Measurements from ENCODE around the gene POU3F1. TPM values are rescaled to one million over a fixed set of nuclear protein-coding genes. Genes with fewer than 3 reads are reported as not detected.

Gene POU3F1
- total and polyA plus RNA-seq, 10 donors = 0.07 to 0.60 (median 0.21) TPM; not detected in 3

GRCh38 chr1:38088791-38089190 is 42.2 kb upstream of the POU3F1 start:
- H3K4me3 ChIP-seq = no peak overlapping the region
- intact Hi-C loops (cut with DNase I; ENCODE audit: low total_unique reads) = no loop called here
- no peak overlapping the region for H3K27ac ChIP-seq
- TF ChIP-seq POLR2AphosphoS5 (IDR thresholded peaks at IDR 0.05) (no peak), POLR2A (IDR thresholded peaks at IDR 0.05) (no peak)
- TF ChIP-seq, protein P1, sequence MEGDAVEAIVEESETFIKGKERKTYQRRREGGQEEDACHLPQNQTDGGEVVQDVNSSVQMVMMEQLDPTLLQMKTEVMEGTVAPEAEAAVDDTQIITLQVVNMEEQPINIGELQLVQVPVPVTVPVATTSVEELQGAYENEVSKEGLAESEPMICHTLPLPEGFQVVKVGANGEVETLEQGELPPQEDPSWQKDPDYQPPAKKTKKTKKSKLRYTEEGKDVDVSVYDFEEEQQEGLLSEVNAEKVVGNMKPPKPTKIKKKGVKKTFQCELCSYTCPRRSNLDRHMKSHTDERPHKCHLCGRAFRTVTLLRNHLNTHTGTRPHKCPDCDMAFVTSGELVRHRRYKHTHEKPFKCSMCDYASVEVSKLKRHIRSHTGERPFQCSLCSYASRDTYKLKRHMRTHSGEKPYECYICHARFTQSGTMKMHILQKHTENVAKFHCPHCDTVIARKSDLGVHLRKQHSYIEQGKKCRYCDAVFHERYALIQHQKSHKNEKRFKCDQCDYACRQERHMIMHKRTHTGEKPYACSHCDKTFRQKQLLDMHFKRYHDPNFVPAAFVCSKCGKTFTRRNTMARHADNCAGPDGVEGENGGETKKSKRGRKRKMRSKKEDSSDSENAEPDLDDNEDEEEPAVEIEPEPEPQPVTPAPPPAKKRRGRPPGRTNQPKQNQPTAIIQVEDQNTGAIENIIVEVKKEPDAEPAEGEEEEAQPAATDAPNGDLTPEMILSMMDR (IDR thresholded peaks at IDR 0.05 in 8 of 11, conservative IDR thresholded peaks at IDR 0.05 in 3 of 11) = no peak
- peak; percentile 19 for DNase-seq
- peaks cover 0 to 80% (median 0%) of the 10 kb centered on the region in 7 donors for H3K27me3 ChIP-seq (replicated peaks in 1 of 7)
- H3K9me3 ChIP-seq = no peaks in the 10 kb centered on the region
- H3K36me3 ChIP-seq = no peaks in the 10 kb centered on the region
- no peaks in the 10 kb centered on the region for H3K4me1 ChIP-seq
- 57 to 77% (median 73%) methylated on average over 6 of the region's 6 CpGs for WGBS, 5 donors

GRCh38 chr1:38088366-38088765 is 41.8 kb upstream of the POU3F1 start:
- H3K4me3 ChIP-seq = no peak overlapping the region
- no peak overlapping the region for H3K27ac ChIP-seq
- 62 to 72% (median 66%) methylated on average over 6 of the region's 6 CpGs for WGBS, 5 donors
- no peaks in the 10 kb centered on the region for H3K9me3 ChIP-seq
- peaks cover 0 to 76% (median 0%) of the 10 kb centered on the region in 7 donors for H3K27me3 ChIP-seq (replicated peaks in 1 of 7)
- DNase-seq = peak; percentile 39
- no peaks in the 10 kb centered on the region for H3K4me1 ChIP-seq
- TF ChIP-seq, protein P1 (IDR thresholded peaks at IDR 0.05 in 8 of 11, conservative IDR thresholded peaks at IDR 0.05 in 3 of 11) = no peak
- no peak for TF ChIP-seq POLR2AphosphoS5 (IDR thresholded peaks at IDR 0.05)
- H3K36me3 ChIP-seq = no peaks in the 10 kb centered on the region
- intact Hi-C loops (cut with DNase I; ENCODE audit: low total_unique reads) = no loop called here

DNA sequence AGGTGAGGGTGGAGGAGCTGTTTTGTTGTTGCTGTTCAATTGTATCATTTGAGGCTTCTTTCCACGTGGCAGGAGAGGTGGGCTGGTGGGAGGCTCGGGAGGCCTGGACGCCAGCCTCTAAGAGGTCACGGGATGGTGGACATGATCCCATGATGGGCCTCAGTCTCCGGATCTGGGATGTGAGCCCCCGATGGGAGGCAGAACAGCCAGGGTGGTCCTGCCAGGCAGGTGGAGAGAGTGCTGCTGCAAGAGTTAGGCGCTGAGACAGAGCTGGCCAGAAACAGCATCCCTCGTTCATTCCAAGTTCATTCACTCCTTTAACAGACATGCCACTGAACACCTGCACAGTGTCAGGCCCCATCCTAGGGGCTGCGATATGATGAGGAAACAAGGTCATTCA is 41.1 kb upstream of the POU3F1 start:
- H3K9me3 ChIP-seq = no peaks in the 10 kb centered on the region
- WGBS, 5 donors = 89 to 94% (median 90%) methylated on average over 9 of the region's 9 CpGs
- H3K27ac ChIP-seq = no peak overlapping the region
- intact Hi-C loops (cut with DNase I; ENCODE audit: low total_unique reads) = no loop called here
- DNase-seq = peak; percentile 34
- H3K4me1 ChIP-seq = no peaks in the 10 kb centered on the region
- H3K36me3 ChIP-seq = no peaks in the 10 kb centered on the region
- TF ChIP-seq POLR2AphosphoS5 (IDR thresholded peaks at IDR 0.05) (no peak), POLR2A (IDR thresholded peaks at IDR 0.05) (no peak)
- TF ChIP-seq, protein P1 (IDR thresholded peaks at IDR 0.05 in 8 of 11, conservative IDR thresholded peaks at IDR 0.05 in 3 of 11) = no peak
- peaks cover 0 to 69% (median 0%) of the 10 kb centered on the region in 7 donors for H3K27me3 ChIP-seq (replicated peaks in 1 of 7)
- H3K4me3 ChIP-seq = no peak overlapping the region

GRCh38 chr1:38085666-38086330 is 39.2 kb upstream of the POU3F1 start:
- no peaks in the 10 kb centered on the region for H3K9me3 ChIP-seq
- H3K4me3 ChIP-seq = no peak overlapping the region

More at GRCh38 chr1:38085666-38086330, 39.2 kb upstream of the POU3F1 start:
- Histone ChIP-seq H3K27me3 (replicated peaks in 1 of 7) (peaks cover 0 to 50% (median 0%) of the 10 kb centered on the region in 7 donors), H3K4me1 (no peaks in the 10 kb centered on the region), H3K27ac (no peak overlapping the region), H3K36me3 (no peaks in the 10 kb centered on the region)
- intact Hi-C loops (cut with DNase I; ENCODE audit: low total_unique reads) = no loop called here
- peak; percentile 63 for DNase-seq
- TF ChIP-seq POLR2A (IDR thresholded peaks at IDR 0.05) (no peak), POLR2AphosphoS5 (IDR thresholded peaks at IDR 0.05) (peak in 2 of 3 donors; percentile 28 to 56)
- TF ChIP-seq, protein P1 (IDR thresholded peaks at IDR 0.05 in 8 of 11, conservative IDR thresholded peaks at IDR 0.05 in 3 of 11) = no peak
- 39 to 74% (median 64%) methylated on average over 6 to 12 of the region's 12 CpGs for WGBS, 5 donors

All from spleen (tissue), 11 donors.